ENCODE data around the gene AKR1C3.

- TF ChIP-seq CTCF (IDR thresholded peaks at IDR 0.05) (no peak), POLR2AphosphoS5 (IDR thresholded peaks at IDR 0.05) (no peak)
These were observed 1.9 kb downstream of the AKR1C3 start for GRCh38 chr10:5096108-5096507.

Measured in prostate gland (tissue), 2 donors.